Large intestine (tissue), 3 donors: ENCODE data around the gene DIAPH1. TPM values are rescaled to one million over a fixed set of nuclear protein-coding genes. Genes with fewer than 3 reads are reported as not detected.

Experiments
- DNase-seq, 2 donors: peaks; one replicate each; pipeline versions ENCODE4 v3.0.0 to v3.0.0-alpha.2; 2013
- H3K27ac ChIP-seq: one replicate; pipeline ENCODE4 v1.5.1; 2013; ENCODE audit warnings: low read length
- H3K27me3 ChIP-seq: 2 replicates; pipeline ENCODE4 v1.6.1; 2013; ENCODE audit warnings: low read length; ENCODE audit not compliant: control insufficient read depth, insufficient read depth
- H3K36me3 ChIP-seq: 2 replicates; pipeline ENCODE4 v1.6.1; 2013; ENCODE audit warnings: low read length; ENCODE audit not compliant: control insufficient read depth, insufficient read depth
- H3K4me1 ChIP-seq: one replicate; pipeline ENCODE4 v1.6.1; 2013; ENCODE audit warnings: low read length; ENCODE audit not compliant: control insufficient read depth, insufficient read depth
- H3K4me3 ChIP-seq: one replicate; pipeline ENCODE4 v1.5.1; 2013; ENCODE audit warnings: low read length
- H3K9me3 ChIP-seq: one replicate; pipeline ENCODE4 v1.6.1; 2013; ENCODE audit warnings: mild to moderate bottlenecking, low read depth, low read length, moderate library complexity; ENCODE audit not compliant: control insufficient read depth
- WGBS: methylation state at CpG from one replicate; pipeline ENCODE4 v1.1.5; 2013; ENCODE audit warnings: low lambda C conversion rate; ENCODE audit not compliant: insufficient coverage; 5-methylcytosine and 5-hydroxymethylcytosine counted together
- polyA plus RNA-seq: library from polyadenylated mRNA; unstranded; fragments of 120-200 nt; gene quantifications from one replicate; pipeline ENCODE4 v1.2.1, GENCODE V29; 2013

Gene DIAPH1
- polyA plus RNA-seq, 1 donor = 89.4 TPM

- no CpG with 5 or more reads among the region's 11 CpGs for WGBS
- H3K9me3 ChIP-seq = no peaks in the 10 kb centered on the region
- H3K27ac ChIP-seq = peak overlapping the region; percentile 60
- peak in 1 of 2 donors; percentile 34 for DNase-seq
- H3K4me1 ChIP-seq = peaks cover 3% of the 10 kb centered on the region
- peaks cover 28% of the 10 kb centered on the region for H3K36me3 ChIP-seq
- H3K27me3 ChIP-seq = peaks cover 12% of the 10 kb centered on the region
- H3K4me3 ChIP-seq = no peak overlapping the region
Measured at GRCh38 chr5:141507387-141508091, 111.3 kb downstream of the DIAPH1 start.

- Histone ChIP-seq H3K4me1 (peaks cover 3% of the 10 kb centered on the region), H3K36me3 (peaks cover 23% of the 10 kb centered on the region), H3K9me3 (no peaks in the 10 kb centered on the region), H3K4me3 (no peak overlapping the region), H3K27ac (no peak overlapping the region), H3K27me3 (peaks cover 12% of the 10 kb centered on the region)
- WGBS = no CpG with 5 or more reads among the region's 8 CpGs
- DNase-seq = no peak
Measured at GRCh38 chr5:141506381-141507155, 112.2 kb downstream of the DIAPH1 start.

- Histone ChIP-seq H3K27me3 (peaks cover 8% of the 10 kb centered on the region), H3K27ac (no peak overlapping the region), H3K4me3 (no peak overlapping the region), H3K9me3 (no peaks in the 10 kb centered on the region), H3K36me3 (peaks cover 10% of the 10 kb centered on the region), H3K4me1 (peaks cover 3% of the 10 kb centered on the region)
- DNase-seq = no peak
- 100% methylated on average over 1 of the region's 4 CpGs for WGBS
Measured at GRCh38 chr5:141504216-141504615, 114.6 kb downstream of the DIAPH1 start.

- H3K36me3 ChIP-seq = peaks cover 10% of the 10 kb centered on the region
- no peak overlapping the region for H3K4me3 ChIP-seq
- no CpG with 5 or more reads among the region's 2 CpGs for WGBS
- no peak overlapping the region for H3K27ac ChIP-seq
- no peaks in the 10 kb centered on the region for H3K9me3 ChIP-seq
- DNase-seq = no peak
- peaks cover 5% of the 10 kb centered on the region for H3K27me3 ChIP-seq
- peaks cover 3% of the 10 kb centered on the region for H3K4me1 ChIP-seq
Measured at GRCh38 chr5:141503681-141504080, 115.1 kb downstream of the DIAPH1 start.

- H3K27ac ChIP-seq = no peak overlapping the region
- no peaks in the 10 kb centered on the region for H3K9me3 ChIP-seq
- H3K36me3 ChIP-seq = peaks cover 9% of the 10 kb centered on the region
- H3K4me1 ChIP-seq = no peaks in the 10 kb centered on the region
- H3K4me3 ChIP-seq = no peak overlapping the region
- WGBS = 86% methylated on average over 1 of the region's 7 CpGs
- no peak for DNase-seq
- H3K27me3 ChIP-seq = no peaks in the 10 kb centered on the region
Measured at GRCh38 chr5:141501761-141502160, 117.0 kb downstream of the DIAPH1 start.

GRCh38 chr5:141496038-141496437 lies 122.8 kb downstream of the DIAPH1 start:
- peaks cover 49% of the 10 kb centered on the region for H3K27me3 ChIP-seq
- H3K27ac ChIP-seq = no peak overlapping the region

GRCh38 chr5:141495453-141495811 lies 123.4 kb downstream of the DIAPH1 start:
- H3K27ac ChIP-seq = no peak overlapping the region
- DNase-seq = no peak
- H3K4me1 ChIP-seq = peaks cover 3% of the 10 kb centered on the region
- peaks cover 55% of the 10 kb centered on the region for H3K27me3 ChIP-seq
- no peak overlapping the region for H3K4me3 ChIP-seq
- WGBS = 60% methylated on average over 6 of the region's 8 CpGs
- H3K9me3 ChIP-seq = peaks cover 13% of the 10 kb centered on the region
- peaks cover 3% of the 10 kb centered on the region for H3K36me3 ChIP-seq

More at GRCh38 chr5:141496038-141496437, 122.8 kb downstream of the DIAPH1 start:
- WGBS = no CpG with 5 or more reads among the region's 4 CpGs
- Histone ChIP-seq H3K4me3 (no peak overlapping the region), H3K9me3 (peaks cover 13% of the 10 kb centered on the region), H3K4me1 (peaks cover 3% of the 10 kb centered on the region), H3K36me3 (peaks cover 3% of the 10 kb centered on the region)
- DNase-seq = no peak

GRCh38 chr5:141494761-141495452 lies 123.9 kb downstream of the DIAPH1 start:
- WGBS = no CpG with 5 or more reads among the region's 22 CpGs
- no peak for DNase-seq
- Histone ChIP-seq H3K4me3 (no peak overlapping the region), H3K27me3 (peaks cover 60% of the 10 kb centered on the region), H3K36me3 (peaks cover 3% of the 10 kb centered on the region), H3K9me3 (peaks cover 13% of the 10 kb centered on the region), H3K4me1 (peaks cover 3% of the 10 kb centered on the region), H3K27ac (peak overlapping the region; percentile 36)

GRCh38 chr5:141493500-141494422 lies 125.0 kb downstream of the DIAPH1 start:
- peaks cover 13% of the 10 kb centered on the region for H3K9me3 ChIP-seq
- H3K27ac ChIP-seq = peak overlapping the region; percentile 36
- peaks cover 71% of the 10 kb centered on the region for H3K27me3 ChIP-seq
- H3K4me3 ChIP-seq = no peak overlapping the region
- no CpG with 5 or more reads among the region's 10 CpGs for WGBS
- H3K36me3 ChIP-seq = peaks cover 3% of the 10 kb centered on the region
- H3K4me1 ChIP-seq = peaks cover 3% of the 10 kb centered on the region
- no peak for DNase-seq
